Suppressor macrophage treated with lipopolysaccharide for 1 hour (primary cell): ENCODE results near the gene DBN1.
A peak's percentile ranks its signal among the peaks of the same experiment; 100 is the strongest.

ENCODE experiments used
- DNase-seq, 3 donors: peaks; one replicate each; pipeline ENCODE4 v3.0.0-alpha.2; 2020 to 2022

The DBN1 gene

DNA sequence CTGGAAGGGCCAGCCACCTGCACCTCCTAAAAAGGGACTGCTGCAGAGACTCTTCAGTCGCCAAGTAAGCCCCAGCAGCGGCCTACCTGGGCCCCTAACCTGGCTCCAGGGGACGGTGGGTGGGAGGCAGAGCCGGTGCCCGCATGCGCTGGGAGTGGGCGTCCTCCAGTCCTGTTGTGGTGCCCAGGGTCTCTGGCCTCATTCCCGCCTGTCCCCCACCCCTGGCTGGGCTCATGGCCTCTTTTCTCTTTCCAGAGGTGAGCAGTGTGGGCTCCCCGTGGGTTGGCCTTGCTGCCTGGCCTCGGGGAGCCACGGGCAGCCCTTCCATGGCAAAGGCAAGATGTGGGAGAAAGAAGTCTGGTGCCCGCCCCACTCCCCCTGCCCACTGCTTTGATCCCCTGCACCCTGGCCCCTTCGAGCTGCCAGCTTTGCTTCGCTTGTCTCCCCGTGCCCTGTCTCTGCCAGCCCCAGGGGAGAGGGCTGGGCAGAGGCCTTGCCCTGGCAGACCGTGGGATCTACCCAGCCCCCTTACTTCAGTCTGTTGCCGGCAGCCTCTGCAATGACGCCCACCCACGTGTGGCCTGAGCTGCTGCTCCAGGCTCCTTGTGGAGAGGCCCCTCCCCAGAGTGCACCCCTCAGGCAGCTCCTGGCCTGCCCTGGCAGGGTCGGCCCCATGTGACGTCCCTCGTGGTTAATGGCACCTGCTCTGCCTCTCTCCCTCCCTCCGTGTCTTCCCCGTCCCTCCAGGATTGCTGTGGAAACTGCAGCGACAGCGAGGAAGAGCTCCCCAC is 32.2 kb downstream of the DBN1 start:
- DNase-seq: no peak

DNA sequence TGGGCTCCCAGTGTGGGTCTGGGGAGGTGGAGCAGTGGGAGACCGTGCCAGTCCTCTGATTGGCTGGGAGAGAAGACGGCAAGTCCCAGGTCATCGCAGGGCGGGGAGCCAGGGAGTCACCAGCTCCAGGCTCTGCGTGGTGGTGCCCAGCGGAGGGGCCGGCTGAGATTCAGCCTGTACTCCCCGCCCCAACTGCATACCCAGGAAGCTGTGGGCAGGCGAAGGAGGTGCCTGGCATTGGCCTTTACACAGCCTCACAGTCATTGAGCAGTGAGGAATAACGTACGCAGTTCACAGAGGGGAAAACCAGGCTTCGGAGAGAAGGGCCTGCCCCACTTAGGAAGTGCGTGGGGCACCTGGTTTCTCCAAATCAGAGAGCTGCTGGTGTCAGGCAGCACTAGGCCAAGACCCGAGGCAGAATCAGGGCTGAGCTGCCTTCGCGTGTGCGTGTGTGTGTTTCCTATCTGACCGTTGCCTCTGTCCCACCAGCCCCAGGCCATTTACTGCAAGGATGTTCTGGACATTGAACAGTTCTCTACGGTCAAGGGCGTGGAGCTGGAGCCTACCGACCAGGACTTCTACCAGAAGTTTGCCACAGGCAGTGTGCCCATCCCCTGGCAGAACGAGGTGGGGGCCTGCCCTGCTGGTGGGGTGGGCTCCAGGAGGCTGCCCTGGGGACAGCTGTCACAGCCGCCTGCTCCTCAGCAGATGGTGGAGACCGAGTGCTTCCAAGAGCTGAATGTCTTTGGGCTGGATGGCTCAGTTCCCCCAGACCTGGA is 33.0 kb downstream of the DBN1 start:
- no peak for DNase-seq

DNA sequence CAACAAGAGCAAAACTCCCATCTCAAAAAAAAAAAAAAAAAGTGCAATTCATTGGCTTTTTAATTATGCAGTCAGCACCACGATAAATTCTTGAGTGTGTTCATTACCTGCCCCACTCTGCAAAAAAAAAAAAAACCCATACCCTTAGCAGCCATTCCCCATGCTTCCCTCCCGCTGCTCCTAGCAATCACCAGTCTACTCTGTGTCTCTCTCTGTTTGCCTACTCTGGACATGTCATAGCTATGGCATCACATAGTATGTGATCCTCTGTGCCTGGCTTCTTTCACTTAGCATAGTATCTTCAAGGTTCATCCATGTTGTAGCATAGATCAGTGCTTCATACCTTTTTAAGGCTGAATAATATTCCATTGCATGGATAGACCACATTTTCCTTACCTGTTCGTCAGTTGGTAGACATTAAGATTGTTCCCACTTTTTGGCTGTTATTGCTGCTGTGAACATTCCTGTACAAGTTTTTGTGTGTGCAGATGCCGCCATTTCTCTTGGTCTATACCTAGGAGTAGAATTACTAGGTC is 33.8 kb downstream of the DBN1 start:
- no peak for DNase-seq

- no peak for DNase-seq
Observed at GRCh38 chr5:177438468-177438867, 35.0 kb downstream of the DBN1 start.

DNA sequence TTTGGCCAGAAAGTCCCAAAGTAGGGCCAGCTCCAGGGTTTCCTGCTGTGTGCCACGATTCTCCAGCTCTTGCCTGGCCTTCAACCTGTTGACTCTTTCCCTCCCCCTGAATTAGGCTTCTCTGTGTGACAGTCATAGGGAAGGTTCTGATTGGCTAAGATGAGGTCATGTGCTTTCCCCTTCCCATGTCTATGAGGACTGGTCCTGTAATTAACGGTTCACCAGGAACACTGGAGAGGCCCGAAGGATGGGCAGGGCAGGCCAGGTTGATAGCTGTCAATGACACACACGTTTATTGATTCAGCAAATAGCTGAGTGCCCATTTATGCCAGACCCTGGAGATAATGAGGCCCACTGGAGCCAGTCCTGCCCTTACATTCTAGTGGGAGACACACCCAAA is 35.8 kb downstream of the DBN1 start:
- DNase-seq: no peak

DNA sequence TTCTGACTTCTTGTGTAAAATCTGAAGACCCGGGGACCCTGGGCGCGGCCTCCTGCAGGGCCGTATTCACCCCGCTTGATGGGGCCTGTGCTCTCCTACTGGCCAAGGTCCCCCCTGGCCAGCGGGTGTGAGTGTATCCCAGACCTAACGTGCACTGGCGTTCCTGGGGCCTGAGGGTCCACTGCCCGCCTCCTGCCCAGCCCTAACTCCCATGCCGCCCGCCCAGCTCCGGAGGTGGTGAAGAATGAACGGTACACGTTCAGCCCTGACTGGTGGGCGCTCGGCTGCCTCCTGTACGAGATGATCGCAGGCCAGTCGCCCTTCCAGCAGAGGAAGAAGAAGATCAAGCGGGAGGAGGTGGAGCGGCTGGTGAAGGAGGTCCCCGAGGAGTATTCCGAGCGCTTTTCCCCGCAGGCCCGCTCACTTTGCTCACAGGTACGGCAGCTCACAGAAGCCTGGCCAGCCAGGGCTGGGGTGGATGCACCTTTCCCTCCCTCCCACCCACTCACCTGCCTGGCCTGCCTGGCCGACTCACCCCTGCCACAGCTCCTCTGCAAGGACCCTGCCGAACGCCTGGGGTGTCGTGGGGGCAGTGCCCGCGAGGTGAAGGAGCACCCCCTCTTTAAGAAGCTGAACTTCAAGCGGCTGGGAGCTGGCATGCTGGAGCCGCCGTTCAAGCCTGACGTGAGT is 37.4 kb downstream of the DBN1 start:
- DNase-seq: no peak

DNA sequence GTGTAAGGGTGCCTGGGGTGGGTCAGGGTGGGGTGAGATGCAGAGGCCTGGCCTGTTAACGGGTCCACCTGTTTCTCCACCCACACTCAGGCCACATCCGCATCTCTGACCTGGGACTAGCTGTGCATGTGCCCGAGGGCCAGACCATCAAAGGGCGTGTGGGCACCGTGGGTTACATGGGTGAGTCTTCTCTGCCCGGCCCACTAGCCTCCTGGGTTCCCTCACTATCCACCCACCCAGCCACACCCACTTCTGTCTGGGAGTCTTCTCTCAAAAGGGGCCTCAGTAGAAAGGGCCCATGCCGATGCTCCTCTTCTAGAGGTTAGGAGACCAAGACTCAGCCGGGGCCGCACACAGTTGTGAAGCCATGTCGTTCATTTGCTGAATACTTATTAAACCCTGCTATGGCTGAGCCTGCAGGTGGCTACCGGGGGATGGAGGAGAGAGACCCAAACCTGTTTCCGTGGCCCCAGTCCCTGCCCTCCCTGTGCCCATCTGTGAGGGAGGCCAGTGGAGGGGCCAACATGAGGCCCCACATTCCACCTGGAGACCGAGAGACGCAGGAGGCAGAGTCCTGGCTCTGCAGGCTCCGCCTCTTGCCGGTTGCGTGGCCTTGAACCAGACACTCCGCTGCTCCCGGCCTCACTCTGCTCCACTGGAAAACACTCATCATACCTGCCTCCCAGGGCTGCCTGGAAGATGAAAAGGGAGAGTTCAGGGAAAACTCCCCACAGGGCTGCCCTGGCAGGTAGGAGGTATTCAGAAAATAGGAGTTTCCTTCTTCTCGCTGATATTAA is 38.3 kb downstream of the DBN1 start:
- DNase-seq: no peak

GRCh38 chr5:177434437-177434836 is 39.0 kb downstream of the DBN1 start:
- DNase-seq: no peak

GRCh38 chr5:177433658-177434217 is 39.7 kb downstream of the DBN1 start:
- no peak for DNase-seq

DNA sequence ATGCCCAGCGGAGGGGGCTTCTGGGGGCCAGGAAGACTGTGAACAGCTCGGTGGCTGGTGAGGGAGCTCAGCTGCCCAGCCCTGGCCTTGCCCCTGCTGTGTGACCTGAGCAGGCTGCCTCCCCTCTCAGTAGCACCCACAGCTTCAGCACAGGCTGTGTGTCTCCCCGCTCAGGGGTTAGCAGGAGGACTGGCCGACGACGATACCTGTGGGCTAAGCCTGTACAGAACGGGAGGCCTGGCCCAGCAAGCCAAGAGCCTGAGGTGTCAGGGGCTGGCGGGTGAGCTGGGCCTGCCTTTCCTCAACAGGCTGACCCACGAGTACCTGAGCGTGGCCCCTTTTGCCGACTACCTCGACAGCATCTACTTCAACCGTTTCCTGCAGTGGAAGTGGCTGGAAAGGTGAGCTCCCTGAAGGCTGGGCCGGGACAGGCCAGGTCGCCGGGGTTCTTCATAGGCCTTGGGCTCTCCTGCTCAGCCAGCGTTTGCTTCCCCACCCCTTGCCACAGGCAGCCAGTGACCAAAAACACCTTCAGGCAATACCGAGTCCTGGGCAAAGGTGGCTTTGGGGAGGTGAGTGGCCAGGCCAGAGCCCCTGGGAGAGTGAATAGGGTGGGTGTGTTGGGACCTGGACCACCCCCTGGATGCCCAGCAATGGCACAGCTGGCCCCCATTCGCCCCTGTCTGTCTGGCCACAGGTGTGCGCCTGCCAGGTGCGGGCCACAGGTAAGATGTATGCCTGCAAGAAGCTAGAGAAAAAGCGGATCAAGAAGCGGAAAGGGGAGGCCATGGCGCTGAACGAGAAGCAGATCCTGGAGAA is 40.4 kb downstream of the DBN1 start:
- DNase-seq: no peak

- no peak for DNase-seq
Observed at GRCh38 chr5:177432143-177432838, 41.1 kb downstream of the DBN1 start.

GRCh38 chr5:177431317-177432142 is 41.9 kb downstream of the DBN1 start:
- no peak for DNase-seq

DNA sequence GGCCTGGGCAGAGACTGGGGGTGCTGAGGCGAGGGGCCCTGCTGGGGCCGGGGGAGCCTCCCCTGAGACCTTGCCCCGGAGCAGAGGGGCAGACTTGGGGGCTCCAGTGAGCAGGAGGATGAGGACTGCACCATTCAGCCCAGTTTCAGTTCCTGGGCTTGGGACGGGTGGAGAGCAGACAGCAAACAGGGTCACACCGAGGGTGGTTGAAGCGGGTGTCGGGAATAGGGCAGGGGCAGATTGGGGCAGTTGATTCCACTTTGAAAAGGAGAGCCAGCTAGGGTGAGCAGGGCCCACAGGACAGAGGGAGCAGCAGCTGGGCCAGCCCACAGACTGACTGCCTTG is 42.5 kb downstream of the DBN1 start:
- DNase-seq: no peak

DNA sequence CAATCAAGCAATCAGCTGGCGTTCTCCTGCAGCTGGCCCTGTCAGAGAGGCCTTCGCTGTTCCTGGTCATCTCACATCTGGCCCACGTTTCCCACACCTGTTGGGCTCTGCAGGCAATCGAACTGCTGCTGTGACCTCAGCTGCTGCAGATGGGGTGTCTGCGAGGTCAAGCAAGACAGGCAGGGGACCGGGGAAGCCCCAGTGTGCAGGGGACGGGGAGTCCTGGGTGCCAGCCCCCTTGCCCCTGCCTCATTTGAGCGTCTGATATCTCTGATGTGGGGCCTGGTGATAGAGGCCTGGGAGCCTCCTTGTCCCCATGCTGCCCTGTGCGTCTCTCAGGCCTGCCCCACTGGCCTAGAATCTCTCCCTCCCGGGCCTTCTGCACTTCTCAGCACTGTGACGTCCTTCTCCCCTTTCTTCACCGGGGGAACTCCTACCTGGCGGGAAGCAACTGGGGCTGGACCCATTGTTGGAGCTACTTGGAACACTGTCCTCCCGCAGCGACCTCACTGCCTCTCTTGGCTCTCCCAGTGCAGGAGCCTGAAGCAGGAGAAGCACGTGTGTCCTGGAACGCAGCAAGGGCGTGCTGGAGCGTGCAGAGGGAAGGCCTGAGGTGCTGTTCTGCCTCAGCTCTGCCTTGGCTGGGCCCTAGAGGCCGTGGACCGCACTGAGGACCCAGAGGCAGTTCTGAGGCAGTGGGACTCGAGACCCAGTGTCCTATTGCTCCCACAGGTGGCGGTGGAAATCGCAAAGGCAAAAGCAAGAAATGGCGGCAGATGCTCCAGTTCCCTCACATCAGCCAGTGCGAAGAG is 43.1 kb downstream of the DBN1 start:
- no peak for DNase-seq

DNA sequence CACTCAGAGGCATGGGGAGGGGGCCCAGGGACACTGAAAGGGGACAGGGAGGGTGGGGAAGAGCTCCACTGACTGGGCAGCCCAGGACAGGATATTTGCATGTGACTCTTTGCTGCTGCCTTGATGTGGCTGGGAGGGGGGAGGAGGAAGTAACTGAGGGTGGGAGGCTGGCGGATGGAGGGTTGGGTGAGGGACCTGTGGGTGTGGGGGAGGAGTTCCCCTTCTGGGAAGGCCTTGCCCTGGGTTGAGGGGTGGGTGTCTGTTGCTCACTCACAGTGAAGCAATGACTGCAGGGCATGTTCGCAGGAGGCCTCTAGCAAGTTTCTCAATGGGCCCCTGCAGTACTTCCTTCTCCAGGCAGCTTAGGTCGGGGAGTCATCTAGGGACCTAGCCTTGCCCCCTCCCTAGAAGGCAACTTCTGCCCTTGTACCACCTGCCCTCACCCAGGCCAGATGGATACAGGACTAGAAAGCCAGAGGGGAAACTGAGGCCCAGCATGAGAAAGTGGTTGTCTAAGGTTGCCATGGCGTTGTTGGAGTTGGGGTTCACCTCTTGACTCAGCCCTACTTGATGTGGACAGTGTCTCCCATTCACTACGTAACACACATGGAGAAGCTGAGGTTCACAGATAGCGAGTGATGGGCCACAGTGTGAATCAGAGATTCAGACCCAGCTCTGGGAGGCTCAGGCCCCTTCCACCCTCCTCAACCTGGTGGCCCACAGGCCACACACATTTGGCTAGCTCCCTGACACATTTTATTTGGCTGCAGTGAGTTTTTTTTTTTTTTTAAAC is 44.0 kb downstream of the DBN1 start:
- DNase-seq: peak; percentile 97

GRCh38 chr5:177428574-177429217 is 44.7 kb downstream of the DBN1 start:
- peak in 1 of 3 donors; percentile 34 for DNase-seq

GRCh38 chr5:177427919-177428573 is 45.4 kb downstream of the DBN1 start:
- peak; percentile 51 to 67 (median 59) for DNase-seq
